OCI-LY7 (cell line): ENCODE measurements around the gene CSF1R. TPM values are rescaled to one million over a fixed set of nuclear protein-coding genes. Genes with fewer than 3 reads are reported as not detected.
A peak's percentile ranks its signal among the peaks of the same experiment; 100 is the strongest.

Source experiments
- BruUV-seq: library from RNA; stranded (reverse); fragments of 400-500 nt; replicated peaks from 2 replicates; lab custom pipeline; 2021; lab: Mats Ljungman, UMichigan
- CTCF ChIA-PET: fragments of 300-600 bp; sonication (Branson Sonifier 250); formaldehyde crosslinking; loops from one replicate; lab custom pipeline; 2022; ENCODE audit warnings: antibody characterized with exemption; ENCODE audit not compliant: unreplicated experiment; lab: Charles Lee
- POLR2A ChIA-PET: fragments of 300-600 bp; sonication (Branson Sonifier 250); formaldehyde crosslinking; loops from one replicate; lab custom pipeline; 2022; ENCODE audit warnings: antibody characterized with exemption; lab: Charles Lee
- DNase-seq: peaks from one replicate; pipeline ENCODE4 v3.0.0-alpha.2; 2015; ENCODE audit warnings: low spot score
- H2AFZ ChIP-seq: fragments of 200-600 bp; sonication (generic), shearing (Covaris generic); 2 replicates; pipeline ENCODE4 v1.6.1; 2014; ENCODE audit warnings: mild to moderate bottlenecking, antibody characterized with exemption, low read length, moderate library complexity
- H3K27ac ChIP-seq: fragments of 200-600 bp; sonication (generic); 2 replicates; pipeline ENCODE4 v1.5.1; 2014; ENCODE audit warnings: mixed run types, low read depth, mild to moderate bottlenecking, moderate library complexity, low read length, inconsistent platforms; ENCODE audit not compliant: poor library complexity, severe bottlenecking
- H3K36me3 ChIP-seq: fragments of 200-600 bp; sonication (generic); 2 replicates; pipeline ENCODE4 v1.6.1; 2014; ENCODE audit warnings: mild to moderate bottlenecking, antibody characterized with exemption, low read length, moderate library complexity, mixed read lengths; ENCODE audit not compliant: insufficient read depth
- H3K4me1 ChIP-seq: fragments of 200-600 bp; sonication (generic); 2 replicates; pipeline ENCODE4 v1.5.1; 2014; ENCODE audit warnings: mild to moderate bottlenecking, low read length; ENCODE audit not compliant: insufficient read depth, poor library complexity, severe bottlenecking
- H3K4me2 ChIP-seq: fragments of 200-600 bp; sonication (generic); 2 replicates; pipeline ENCODE4 v1.6.1; 2014; ENCODE audit warnings: mild to moderate bottlenecking, low read length
- H3K4me3 ChIP-seq: fragments of 200-600 bp; sonication (generic); 2 replicates; pipeline ENCODE4 v1.5.1; 2014; ENCODE audit warnings: mild to moderate bottlenecking, low read depth, low read length; ENCODE audit not compliant: poor library complexity, severe bottlenecking
- H3K79me2 ChIP-seq: fragments of 200-600 bp; sonication (generic); 2 replicates; pipeline ENCODE4 v1.6.1; 2016; ENCODE audit warnings: low read depth, mild to moderate bottlenecking, low read length, moderate library complexity, mixed read lengths; ENCODE audit not compliant: insufficient read depth
- H3K9me2 ChIP-seq: fragments of 200-600 bp; sonication (generic); 2 replicates; pipeline ENCODE4 v1.6.1; 2016; ENCODE audit warnings: mild to moderate bottlenecking, low read length, mixed read lengths; ENCODE audit not compliant: insufficient read depth
- H3K9me3 ChIP-seq: fragments of 200-600 bp; sonication (generic); 2 replicates; pipeline ENCODE4 v1.6.1; 2014; ENCODE audit warnings: mild to moderate bottlenecking, mixed run types, low read length, mixed read lengths
- H4K20me1 ChIP-seq: fragments of 200-600 bp; sonication (generic); 2 replicates; pipeline ENCODE4 v1.6.1; 2014; ENCODE audit warnings: mild to moderate bottlenecking, antibody characterized with exemption, low read length, moderate library complexity, mixed read lengths; ENCODE audit not compliant: insufficient read depth
- CTCF ChIP-seq: fragments of 200-600 bp; sonication (generic); conservative IDR thresholded peaks from 2 replicates; pipeline ENCODE4 v1.5.1; 2014; ENCODE audit warnings: mild to moderate bottlenecking, antibody characterized with exemption, low read length, moderate library complexity, mixed read lengths
- EZH2phosphoT487 ChIP-seq: fragments of 200-600 bp; sonication (generic); IDR thresholded peaks from 2 replicates; pipeline ENCODE4 v1.6.1; 2018; ENCODE audit warnings: low read depth, borderline replicate concordance, mild to moderate bottlenecking, mixed run types, antibody characterized with exemption, low read length, moderate library complexity, mixed read lengths
- intact Hi-C: fragments of 100-400 bp; cut with micrococcal nuclease; formaldehyde crosslinking; loops from one replicate; pipeline ENCODE4 v1.10.0; 2022; ENCODE audit not compliant: unreplicated experiment
- total RNA-seq, 2 experiments: library from RNA; depleted of rRNA in 1 of 2; stranded (reverse); fragments of >200 nt in 1 of 2; shearing (Covaris generic) in 1 of 2; gene quantifications; 2 replicates each; pipeline ENCODE4 v1.2.3, GENCODE V29; 2014 to 2022

Gene CSF1R
- total RNA-seq, 2 experiments from 2014 or later: not detected

GRCh38 chr5:150057052-150057451 is 29.3 kb downstream of the CSF1R start:
- BruUV-seq: no TSS peak
- H3K9me2 ChIP-seq: no peaks in the 10 kb centered on the region
- TF ChIP-seq EZH2phosphoT487: no peak
- TF ChIP-seq CTCF: no peak
- no peak overlapping the region for H3K4me3 ChIP-seq
- no peak overlapping the region for H3K27ac ChIP-seq
- ChIA-PET POLR2A (no interaction called here), CTCF (no interaction called here)
- intact Hi-C loops: no loop called here
- H3K4me2 ChIP-seq: no peak overlapping the region
- H3K9me3 ChIP-seq: no peaks in the 10 kb centered on the region
- DNase-seq: no peak
- H2AFZ ChIP-seq: no peak overlapping the region
- H3K4me1 ChIP-seq: no peaks in the 10 kb centered on the region
- H3K36me3 ChIP-seq: peaks cover 34% of the 10 kb centered on the region
- no peaks in the 10 kb centered on the region for H4K20me1 ChIP-seq
- H3K79me2 ChIP-seq: no peaks in the 10 kb centered on the region

DNA sequence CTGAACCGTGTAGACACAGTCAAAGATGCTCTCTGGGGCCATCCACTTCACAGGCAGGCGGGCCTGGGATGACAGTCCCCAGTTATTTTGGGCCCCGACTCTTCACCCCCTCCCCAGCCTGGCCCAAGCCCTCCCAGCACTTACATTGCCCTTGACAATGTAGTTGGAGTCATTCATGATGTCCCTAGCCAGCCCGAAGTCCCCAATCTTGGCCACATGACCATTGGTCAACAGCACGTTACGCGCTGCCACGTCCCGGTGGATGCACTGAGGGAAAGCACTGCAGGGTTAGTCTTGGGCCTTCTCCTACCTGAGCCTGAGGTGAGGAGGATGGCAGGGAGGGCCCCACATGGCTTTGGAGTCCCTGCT is 30.3 kb downstream of the CSF1R start:
- no peak overlapping the region for H2AFZ ChIP-seq
- no peak for DNase-seq
- no peaks in the 10 kb centered on the region for H4K20me1 ChIP-seq
- no peak for TF ChIP-seq CTCF
- no peak for TF ChIP-seq EZH2phosphoT487
- H3K36me3 ChIP-seq: peaks cover 44% of the 10 kb centered on the region
- H3K9me2 ChIP-seq: no peaks in the 10 kb centered on the region
- intact Hi-C loops: no loop called here
- no peaks in the 10 kb centered on the region for H3K79me2 ChIP-seq
- no peaks in the 10 kb centered on the region for H3K4me1 ChIP-seq
- no peak overlapping the region for H3K27ac ChIP-seq
- ChIA-PET POLR2A (no interaction called here), CTCF (no interaction called here)
- no TSS peak for BruUV-seq
- no peaks in the 10 kb centered on the region for H3K9me3 ChIP-seq
- no peak overlapping the region for H3K4me2 ChIP-seq
- H3K4me3 ChIP-seq: no peak overlapping the region

GRCh38 chr5:150055326-150056074 is 30.9 kb downstream of the CSF1R start:
- no peaks in the 10 kb centered on the region for H3K79me2 ChIP-seq
- BruUV-seq: TSS peak; percentile 24
- H3K36me3 ChIP-seq: peaks cover 49% of the 10 kb centered on the region
- H3K9me2 ChIP-seq: no peaks in the 10 kb centered on the region
- H3K4me2 ChIP-seq: no peak overlapping the region
- TF ChIP-seq CTCF: no peak
- TF ChIP-seq EZH2phosphoT487: no peak
- no peaks in the 10 kb centered on the region for H4K20me1 ChIP-seq
- ChIA-PET POLR2A (interaction anchor here (0.6 kb wide), 1 partner anchor 22 kb away, joined by 4 read pairs; no protein-coding TSS in a partner anchor), CTCF (no interaction called here)
- no peak overlapping the region for H3K4me3 ChIP-seq
- H3K27ac ChIP-seq: no peak overlapping the region
- intact Hi-C loops: no loop called here
- no peaks in the 10 kb centered on the region for H3K4me1 ChIP-seq
- no peak for DNase-seq
- no peak overlapping the region for H2AFZ ChIP-seq
- H3K9me3 ChIP-seq: no peaks in the 10 kb centered on the region
